GM18498 (cell line): ENCODE results near the gene BRPF1.

Experiments used
- ATAC-seq: cut with Tn5 transposase; IDR thresholded peaks from one replicate; pipeline ENCODE4 v1.9.1; 2021; ENCODE audit warnings: mild to moderate bottlenecking, moderate library complexity; ENCODE audit not compliant: unreplicated experiment

The BRPF1 gene

GRCh38 chr3:9732080-9732739 lies 675 bp downstream of the BRPF1 start:
- peak; percentile 14 for ATAC-seq

- ATAC-seq: no peak
These were observed 1.2 kb downstream of the BRPF1 start for GRCh38 chr3:9732740-9733115.

GRCh38 chr3:9736831-9737230 lies 5.3 kb downstream of the BRPF1 start:
- ATAC-seq: no peak

GRCh38 chr3:9739181-9739580 lies 7.6 kb downstream of the BRPF1 start:
- ATAC-seq: no peak

GRCh38 chr3:9742560-9742959 lies 11.0 kb downstream of the BRPF1 start:
- ATAC-seq: no peak

GRCh38 chr3:9743548-9743947 lies 12.0 kb downstream of the BRPF1 start:
- ATAC-seq: no peak

GRCh38 chr3:9744162-9744561 lies 12.6 kb downstream of the BRPF1 start:
- ATAC-seq: no peak

- no peak for ATAC-seq
These were observed 14.0 kb downstream of the BRPF1 start for GRCh38 chr3:9745521-9745920.

- ATAC-seq: no peak
These were observed 14.8 kb downstream of the BRPF1 start for GRCh38 chr3:9746330-9746729.

GRCh38 chr3:9747267-9747666 lies 15.7 kb downstream of the BRPF1 start:
- ATAC-seq: no peak

- no peak for ATAC-seq
These were observed 16.5 kb downstream of the BRPF1 start for GRCh38 chr3:9748031-9748430.

- ATAC-seq: no peak
These were observed 17.7 kb downstream of the BRPF1 start for GRCh38 chr3:9749296-9749644.

GRCh38 chr3:9749645-9750555 lies 18.4 kb downstream of the BRPF1 start, which contains the start of gene OGG1:
Gene OGG1, plus strand, starts transcription at chr3:9749952. Its CDS starts 335 bp downstream, at chr3:9750287.
- ATAC-seq: peak; percentile 92

GRCh38 chr3:9750556-9751411 lies 19.2 kb downstream of the BRPF1 start:
- ATAC-seq: no peak

- ATAC-seq: no peak
These were observed 23.1 kb downstream of the BRPF1 start for GRCh38 chr3:9754678-9755077.

GRCh38 chr3:9757427-9757826 lies 25.9 kb downstream of the BRPF1 start:
- no peak for ATAC-seq

- no peak for ATAC-seq
These were observed 29.4 kb downstream of the BRPF1 start for GRCh38 chr3:9760779-9761505.

GRCh38 chr3:9761919-9762318 lies 30.4 kb downstream of the BRPF1 start:
- ATAC-seq: no peak

GRCh38 chr3:9762871-9763270 lies 31.3 kb downstream of the BRPF1 start:
- no peak for ATAC-seq

GRCh38 chr3:9765865-9766264 lies 34.3 kb downstream of the BRPF1 start:
- ATAC-seq: no peak

GRCh38 chr3:9767418-9767817 lies 35.9 kb downstream of the BRPF1 start:
- no peak for ATAC-seq
